Epithelial cell of esophagus (primary cell): ENCODE results near the gene TFDP1.

Source experiments
- DNase-seq: peaks from one replicate; pipeline ENCODE4 v3.0.0; 2010; ENCODE audit warnings: low read depth
- H3K4me3 ChIP-seq: 2 replicates; pipeline ENCODE4 v1.5.1; 2011; ENCODE audit warnings: mild to moderate bottlenecking, low read length, control low read depth
- TF ChIP-seq, protein P1 (sequence below): IDR thresholded peaks from 2 replicates; pipeline ENCODE4 v1.5.1; 2011; ENCODE audit warnings: low read depth, mild to moderate bottlenecking, low read length, control low read depth, inconsistent platforms; ENCODE audit not compliant: insufficient read depth; ENCODE audit errors: missing control alignments

TFDP1 gene

DNA sequence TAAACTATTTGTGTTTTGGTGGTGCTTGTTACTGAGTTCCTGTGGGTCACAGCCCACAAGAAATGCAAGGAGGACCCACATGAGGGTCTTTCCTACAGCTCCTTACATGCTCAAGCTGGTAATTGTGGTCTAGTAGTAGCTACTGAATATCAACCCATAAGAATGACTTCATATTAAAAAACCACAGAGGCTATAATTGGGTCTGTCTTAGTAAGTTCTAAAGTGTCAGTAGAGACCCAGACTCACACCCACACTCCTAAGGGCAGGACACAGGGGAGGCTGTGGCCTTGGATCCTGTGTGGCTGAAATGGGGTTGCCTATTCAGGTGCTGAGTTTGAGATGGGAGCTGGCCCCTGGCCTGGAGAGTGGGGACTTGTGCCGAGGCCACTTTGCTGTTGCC, 19.6 kb downstream of the TFDP1 start:
- no peak overlapping the region for H3K4me3 ChIP-seq
- no peak for DNase-seq
- TF ChIP-seq, protein P1, sequence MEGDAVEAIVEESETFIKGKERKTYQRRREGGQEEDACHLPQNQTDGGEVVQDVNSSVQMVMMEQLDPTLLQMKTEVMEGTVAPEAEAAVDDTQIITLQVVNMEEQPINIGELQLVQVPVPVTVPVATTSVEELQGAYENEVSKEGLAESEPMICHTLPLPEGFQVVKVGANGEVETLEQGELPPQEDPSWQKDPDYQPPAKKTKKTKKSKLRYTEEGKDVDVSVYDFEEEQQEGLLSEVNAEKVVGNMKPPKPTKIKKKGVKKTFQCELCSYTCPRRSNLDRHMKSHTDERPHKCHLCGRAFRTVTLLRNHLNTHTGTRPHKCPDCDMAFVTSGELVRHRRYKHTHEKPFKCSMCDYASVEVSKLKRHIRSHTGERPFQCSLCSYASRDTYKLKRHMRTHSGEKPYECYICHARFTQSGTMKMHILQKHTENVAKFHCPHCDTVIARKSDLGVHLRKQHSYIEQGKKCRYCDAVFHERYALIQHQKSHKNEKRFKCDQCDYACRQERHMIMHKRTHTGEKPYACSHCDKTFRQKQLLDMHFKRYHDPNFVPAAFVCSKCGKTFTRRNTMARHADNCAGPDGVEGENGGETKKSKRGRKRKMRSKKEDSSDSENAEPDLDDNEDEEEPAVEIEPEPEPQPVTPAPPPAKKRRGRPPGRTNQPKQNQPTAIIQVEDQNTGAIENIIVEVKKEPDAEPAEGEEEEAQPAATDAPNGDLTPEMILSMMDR: no peak

DNA sequence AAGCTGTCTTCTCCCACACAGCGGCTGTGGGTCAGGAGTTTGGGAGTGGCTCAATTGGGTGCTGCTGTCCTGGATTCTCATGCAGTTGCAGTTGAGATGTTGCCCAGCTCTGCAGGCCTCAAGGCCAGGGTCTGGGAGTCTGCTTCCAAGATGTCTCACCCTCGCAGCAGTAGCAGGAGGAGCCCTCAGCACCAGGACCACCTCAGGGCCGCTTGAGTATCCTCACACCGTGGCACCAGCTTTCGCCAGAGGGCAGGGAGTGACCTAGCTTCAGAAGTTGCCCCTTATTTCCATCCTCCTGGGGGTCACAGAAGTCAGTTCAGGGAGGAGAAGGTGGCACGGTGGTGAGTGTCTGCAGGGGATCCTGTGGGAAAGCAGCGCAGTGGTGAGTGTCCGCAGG, 20.9 kb downstream of the TFDP1 start:
- TF ChIP-seq, protein P1: no peak
- H3K4me3 ChIP-seq: no peak overlapping the region
- no peak for DNase-seq

DNA sequence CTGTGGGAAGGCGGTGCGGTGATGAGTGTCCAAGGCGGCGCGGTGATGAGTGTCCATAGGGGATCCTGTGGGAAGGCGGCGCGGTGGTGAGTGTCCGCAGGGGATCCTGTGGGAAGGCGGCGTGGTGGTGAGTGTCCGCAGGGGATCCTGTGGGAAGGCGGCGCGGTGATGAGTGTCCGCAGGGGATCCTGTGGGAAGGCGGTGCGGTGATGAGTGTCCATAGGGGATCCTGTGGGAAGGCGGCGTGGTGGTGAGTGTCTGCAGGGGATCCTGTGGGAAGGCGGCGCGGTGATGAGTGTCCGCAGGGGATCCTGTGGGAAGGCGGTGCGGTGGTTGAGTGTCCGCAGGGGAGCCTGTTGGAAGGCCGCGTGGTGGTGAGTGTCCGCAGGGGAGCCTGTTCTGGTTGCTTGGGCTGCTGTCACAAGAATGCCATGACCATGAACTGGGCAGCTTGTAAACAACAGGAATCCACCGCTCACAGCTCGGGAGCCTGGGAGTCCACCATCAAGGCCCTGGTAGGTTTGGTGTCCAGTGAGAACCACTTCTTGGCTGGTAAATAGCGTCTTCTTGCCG, 21.4 kb downstream of the TFDP1 start:
- TF ChIP-seq, protein P1: no peak
- no peak for DNase-seq
- H3K4me3 ChIP-seq: no peak overlapping the region

DNA sequence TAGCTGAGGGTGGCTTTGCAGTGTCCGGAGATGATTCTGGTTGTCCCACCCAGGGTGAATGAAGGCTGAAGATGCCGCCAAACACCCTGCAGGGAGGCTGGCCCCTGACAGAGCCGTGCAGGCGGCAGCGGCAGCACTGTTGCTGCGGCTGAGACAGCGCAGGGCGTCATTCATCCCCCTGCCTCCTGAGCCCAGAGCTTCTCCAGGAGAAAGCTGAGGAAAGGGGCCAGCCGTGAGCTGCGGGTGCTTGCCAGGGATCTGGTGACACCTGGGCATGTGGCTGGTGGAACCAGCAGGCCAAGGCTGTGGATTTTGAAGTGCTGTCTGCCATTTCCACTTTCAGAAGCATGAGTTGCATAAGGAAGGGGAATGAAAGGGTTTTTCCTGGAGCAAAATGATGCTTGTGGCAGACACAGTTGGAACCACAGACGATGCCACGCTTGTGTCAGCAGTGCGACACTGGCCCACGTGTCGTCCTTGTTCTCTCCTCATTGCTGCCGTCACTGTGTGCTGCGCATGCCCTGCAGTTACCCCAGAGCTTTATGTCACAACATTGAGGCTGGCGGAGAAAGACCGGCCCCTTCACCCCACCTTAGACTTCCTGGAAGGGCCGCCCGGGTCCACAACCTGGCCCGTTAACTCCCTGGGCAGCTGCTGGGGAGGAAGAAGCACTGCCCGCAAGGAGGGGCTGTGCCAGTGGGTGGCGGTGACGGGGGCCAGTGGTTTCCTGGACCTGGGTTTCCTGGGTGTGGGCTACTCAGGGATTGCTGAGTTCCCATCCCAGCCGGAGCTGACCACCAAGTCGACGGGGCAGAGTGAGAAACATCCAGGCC, 22.7 kb downstream of the TFDP1 start:
- H3K4me3 ChIP-seq: no peak overlapping the region
- DNase-seq: no peak
- TF ChIP-seq, protein P1: no peak

DNA sequence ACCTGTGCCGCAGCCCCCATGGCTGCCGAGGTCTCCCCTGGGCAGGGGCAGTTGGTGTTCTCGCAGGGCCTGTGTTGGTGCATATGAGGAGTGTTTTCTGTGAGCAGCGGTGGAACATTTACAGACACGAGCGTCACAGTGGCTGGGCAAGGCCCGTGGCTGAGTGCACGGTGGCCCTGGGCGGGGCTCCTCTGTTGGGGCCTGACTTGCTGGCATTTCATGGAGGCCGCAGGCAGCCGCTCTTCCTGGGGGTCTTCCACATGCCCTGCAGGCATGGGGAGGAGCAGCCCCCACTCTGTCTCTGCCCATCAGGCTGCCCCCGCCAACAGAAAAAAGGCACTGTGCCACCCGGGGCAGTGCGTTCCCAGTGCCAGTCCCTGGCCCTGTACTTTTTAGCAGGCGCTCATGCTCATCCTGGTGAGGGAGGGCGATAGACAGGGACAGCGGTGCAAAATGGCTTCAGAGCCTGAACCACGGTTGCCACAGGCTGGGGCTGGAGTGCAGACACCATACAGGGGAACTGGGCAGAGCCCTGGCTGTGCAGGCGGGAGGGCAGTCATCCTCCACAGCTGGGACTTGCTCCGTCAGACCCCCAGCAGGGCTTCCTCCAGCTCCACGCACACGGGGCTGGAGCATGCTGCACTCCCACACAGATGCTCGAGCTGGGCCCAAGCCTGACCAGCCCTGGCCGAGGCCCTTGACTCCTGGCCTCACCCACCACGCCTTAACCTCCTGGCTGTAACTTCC, 23.5 kb downstream of the TFDP1 start:
- DNase-seq: no peak
- TF ChIP-seq, protein P1: no peak
- no peak overlapping the region for H3K4me3 ChIP-seq

DNA sequence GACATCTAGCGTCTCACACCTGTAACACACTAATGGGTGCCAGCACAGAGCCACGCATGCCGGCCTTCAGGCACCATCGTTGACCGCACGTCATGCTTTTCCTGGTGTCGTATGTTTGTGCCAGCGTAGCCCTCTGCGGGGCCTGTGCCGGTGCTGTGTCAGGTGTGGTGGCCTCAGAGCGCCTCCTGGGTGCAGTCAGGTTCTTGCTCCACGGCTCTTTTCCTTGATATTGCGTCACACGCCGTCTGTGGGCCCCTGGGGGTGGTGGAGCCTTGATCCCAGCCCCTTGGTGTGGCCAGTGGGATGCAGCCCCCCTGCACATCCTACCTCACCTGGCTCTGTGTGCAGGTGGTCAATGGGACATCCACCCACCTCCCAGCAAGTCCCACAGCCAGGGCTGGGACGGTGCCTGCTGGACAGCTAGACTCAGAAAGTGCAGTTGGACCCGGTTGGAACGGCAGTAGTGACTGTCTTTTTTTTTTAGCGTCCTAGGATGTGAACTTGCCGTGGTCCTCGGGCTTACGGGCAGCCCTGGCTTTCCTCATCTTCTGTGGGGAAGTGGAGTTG, 24.5 kb downstream of the TFDP1 start:
- DNase-seq: no peak

More for the DNA sequence above, 24.5 kb downstream of the TFDP1 start:
- H3K4me3 ChIP-seq: no peak overlapping the region
- TF ChIP-seq, protein P1: no peak
